H1 (cell line): ENCODE data around the gene HEPACAM. TPM values are rescaled to one million over a fixed set of nuclear protein-coding genes. Genes with fewer than 3 reads are reported as not detected.

Experiments
- CTCF ChIA-PET: fragments of 300-600 bp; sonication (Branson Sonifier 250); formaldehyde crosslinking; loops from one replicate; lab custom pipeline; 2021; ENCODE audit not compliant: partially characterized antibody; lab: Charles Lee
- POLR2A ChIA-PET: fragments of 300-600 bp; sonication (Branson Sonifier 250); formaldehyde crosslinking; loops from one replicate; lab custom pipeline; 2021; ENCODE audit warnings: inconsistent platforms; ENCODE audit not compliant: partially characterized antibody; lab: Charles Lee
- DNase-seq, 2 experiments: peaks; one replicate each; pipeline versions ENCODE4 v3.0.0 to v3.0.0-alpha.2; 2010 to 2022; ENCODE audit warnings: low spot score in 2 of 2, low read depth in 1 of 2, mixed read lengths in 1 of 2
- FAIRE-seq: peaks from 2 replicates; lab custom pipeline; 2011; peaks lifted over from hg19 to GRCh38; lab: Jason Lieb, UNC
- H2AFZ ChIP-seq: 2 replicates; pipeline ENCODE4 v1.8.1; 2012; ENCODE audit warnings: low read length, inconsistent platforms
- H2AK5ac ChIP-seq: 2 replicates; pipeline ENCODE4 v1.6.1; 2013; ENCODE audit warnings: low read depth, low read length
- H2BK120ac ChIP-seq: replicated peaks from 2 replicates; pipeline ENCODE3; 2013; ENCODE audit warnings: low read depth, low read length, inconsistent platforms
- H2BK12ac ChIP-seq: 2 replicates; pipeline ENCODE4 v1.6.1; 2013; ENCODE audit warnings: low read depth, low read length
- H2BK15ac ChIP-seq: 2 replicates; pipeline ENCODE4 v1.6.1; 2013; ENCODE audit warnings: low read length
- H2BK20ac ChIP-seq: 2 replicates; pipeline ENCODE4 v1.6.1; 2013; ENCODE audit warnings: low read length
- H2BK5ac ChIP-seq: 2 replicates; pipeline ENCODE4 v1.6.1; 2013; ENCODE audit warnings: low read depth, low read length
- H3K14ac ChIP-seq: 2 replicates; pipeline ENCODE4 v1.6.1; 2013; ENCODE audit warnings: inconsistent platforms; ENCODE audit not compliant: insufficient read length
- H3K18ac ChIP-seq: 2 replicates; pipeline ENCODE4 v1.6.1; 2013; ENCODE audit warnings: low read length; ENCODE audit errors: extremely low read depth
- H3K23ac ChIP-seq: 2 replicates; pipeline ENCODE4 v1.6.1; 2013; ENCODE audit warnings: inconsistent platforms; ENCODE audit not compliant: insufficient read length
- H3K23me2 ChIP-seq: 2 replicates; pipeline ENCODE4 v1.6.1; 2013; ENCODE audit warnings: low read depth, low read length
- H3K27ac ChIP-seq: 2 replicates; pipeline ENCODE4 v1.6.1; 2011; ENCODE audit warnings: low read depth, low read length, inconsistent platforms
- H3K27me3 ChIP-seq, 4 experiments: replicated peaks in 1 of 4; 1 replicate in 1 of 4; 2 replicates in 3 of 4; pipeline versions ENCODE4 v1.6.1 to v1.8.1; 2011 to 2013; ENCODE audit warnings: low read length in 3 of 4, mild to moderate bottlenecking in 3 of 4, inconsistent platforms in 2 of 4, mixed read lengths in 2 of 4, moderate library complexity in 1 of 4; ENCODE audit not compliant: control insufficient read depth in 3 of 4, insufficient read depth in 3 of 4; ENCODE audit errors: extremely low read depth in 1 of 4
- H3K36me3 ChIP-seq, 4 experiments: 2 replicates each; pipeline versions ENCODE4 v1.6.1 to v1.8.1; 2011 to 2013; ENCODE audit warnings: mild to moderate bottlenecking in 4 of 4, low read length in 3 of 4, moderate library complexity in 2 of 4, control low read depth in 1 of 4, inconsistent platforms in 1 of 4; ENCODE audit not compliant: insufficient read depth in 4 of 4, control insufficient read depth in 2 of 4
- H3K4ac ChIP-seq: replicated peaks from 2 replicates; pipeline ENCODE3; 2013; ENCODE audit warnings: low read length, low read depth, mixed read lengths, inconsistent platforms; ENCODE audit not compliant: insufficient read length
- H3K4me1 ChIP-seq, 4 experiments: replicated peaks in 1 of 4; 1 replicate in 1 of 4; 2 replicates in 3 of 4; pipeline versions ENCODE4 v1.6.1 to v1.8.1; 2011 to 2013; ENCODE audit warnings: low read length in 3 of 4, inconsistent platforms in 2 of 4, mixed read lengths in 1 of 4; ENCODE audit not compliant: insufficient read depth in 4 of 4, control insufficient read depth in 3 of 4
- H3K4me2 ChIP-seq, 2 experiments: 2 replicates each; pipeline versions ENCODE4 v1.6.1 to v1.8.1; 2011 to 2013; ENCODE audit warnings: low read depth in 2 of 2, low read length in 2 of 2, control low read depth in 1 of 2, inconsistent platforms in 1 of 2, mild to moderate bottlenecking in 1 of 2; ENCODE audit not compliant: insufficient read depth in 1 of 2
- H3K4me3 ChIP-seq, 4 experiments: fragments of 200-600, 300-600 bp in 1 of 4; sonication (generic), shearing (Covaris generic), sonication (Bioruptor Twin) in 1 of 4; 2 replicates each; pipeline versions ENCODE4 v1.5.1 to v1.8.1; 2011 to 2016; ENCODE audit warnings: low read length in 4 of 4, low read depth in 3 of 4, control low read depth in 2 of 4, inconsistent platforms in 2 of 4, mild to moderate bottlenecking in 2 of 4, mixed read lengths in 1 of 4, moderate library complexity in 1 of 4; ENCODE audit not compliant: insufficient read depth in 2 of 4; ENCODE audit errors: extremely low read depth in 1 of 4
- H3K56ac ChIP-seq: replicated peaks from 2 replicates; pipeline ENCODE3; 2013; ENCODE audit warnings: low read depth, mild to moderate bottlenecking, mixed read lengths, low read length, inconsistent platforms; ENCODE audit not compliant: insufficient read length
- H3K79me1 ChIP-seq: 2 replicates; pipeline ENCODE4 v1.6.1; 2013; ENCODE audit warnings: low read depth, low read length, control low read depth
- H3K79me2 ChIP-seq, 2 experiments: 2 replicates each; pipeline versions ENCODE4 v1.6.1 to v1.8.1; 2012 to 2013; ENCODE audit warnings: low read length in 2 of 2, mild to moderate bottlenecking in 2 of 2, inconsistent platforms in 1 of 2; ENCODE audit not compliant: insufficient read depth in 2 of 2, control insufficient read depth in 1 of 2
- H3K9ac ChIP-seq, 4 experiments: replicated peaks in 1 of 4; 1 replicate in 1 of 4; 2 replicates in 3 of 4; pipeline versions ENCODE4 v1.6.1 to v1.8.1; 2011 to 2013; ENCODE audit warnings: low read depth in 3 of 4, low read length in 3 of 4, control low read depth in 2 of 4, mild to moderate bottlenecking in 2 of 4, moderate library complexity in 2 of 4, inconsistent platforms in 1 of 4; ENCODE audit errors: extremely low read depth in 1 of 4
- H3K9me3 ChIP-seq, 2 experiments: 2 replicates each; pipeline versions ENCODE4 v1.6.1 to v1.8.1; 2012 to 2013; ENCODE audit warnings: mild to moderate bottlenecking in 2 of 2, moderate library complexity in 2 of 2, control low read depth in 1 of 2, inconsistent platforms in 1 of 2, low read depth in 1 of 2, low read length in 1 of 2, mixed read lengths in 1 of 2; ENCODE audit not compliant: insufficient read depth in 2 of 2
- H4K20me1 ChIP-seq, 2 experiments: replicated peaks in 1 of 2; 2 replicates each; pipeline versions ENCODE3 to v1.8.1; 2011 to 2013; ENCODE audit warnings: inconsistent platforms in 2 of 2, low read length in 2 of 2, mild to moderate bottlenecking in 1 of 2; ENCODE audit not compliant: insufficient read depth in 2 of 2, control insufficient read depth in 1 of 2
- H4K5ac ChIP-seq: 2 replicates; pipeline ENCODE4 v1.6.1; 2013; ENCODE audit warnings: low read length, low read depth, mixed read lengths, inconsistent platforms; ENCODE audit not compliant: insufficient read length
- H4K8ac ChIP-seq: 2 replicates; pipeline ENCODE4 v1.8.0; 2013; ENCODE audit warnings: mild to moderate bottlenecking, moderate library complexity, low read length, inconsistent platforms; ENCODE audit not compliant: insufficient read depth; ENCODE audit errors: extremely low read depth
- H4K91ac ChIP-seq: replicated peaks from 2 replicates; pipeline ENCODE3; 2013; ENCODE audit warnings: low read length, mixed read lengths, inconsistent platforms; ENCODE audit not compliant: insufficient read length
- BCL11A ChIP-seq, 2 experiments: IDR thresholded peaks; one replicate each; pipeline ENCODE4 v1.6.1; 2011; ENCODE audit warnings: low read depth in 2 of 2, low read length in 2 of 2, mild to moderate bottlenecking in 2 of 2
- CTCF ChIP-seq, 3 experiments: IDR thresholded peaks; 1 replicate in 2 of 3; 2 replicates in 1 of 3; pipeline versions ENCODE4 v1.5.1 to v1.6.1; 2011; ENCODE audit warnings: low read length in 3 of 3, mild to moderate bottlenecking in 3 of 3, inconsistent platforms in 2 of 3, low read depth in 1 of 3, moderate library complexity in 1 of 3; ENCODE audit not compliant: insufficient read depth in 1 of 3; ENCODE audit errors: control extremely low read depth in 1 of 3
- EGR1 ChIP-seq: IDR thresholded peaks from 2 replicates; pipeline ENCODE4 v1.6.1; 2011; ENCODE audit warnings: low read depth, low read length, borderline replicate concordance
- JUN ChIP-seq: IDR thresholded peaks from 2 replicates; pipeline ENCODE4 v1.6.1; 2011; ENCODE audit warnings: low read depth, mild to moderate bottlenecking, improper control_type of control experiment, low read length
- JUND ChIP-seq: IDR thresholded peaks from 2 replicates; pipeline ENCODE4 v1.6.1; 2011; ENCODE audit warnings: mild to moderate bottlenecking, improper control_type of control experiment, low read length
- NRF1 ChIP-seq: IDR thresholded peaks from 2 replicates; pipeline ENCODE4 v1.6.1; 2011; ENCODE audit warnings: mild to moderate bottlenecking, low read depth, low read length, improper control_type of control experiment
- RFX5 ChIP-seq: IDR thresholded peaks from 2 replicates; pipeline ENCODE4 v1.6.1; 2011; ENCODE audit warnings: low read depth, low read length, improper control_type of control experiment, borderline replicate concordance
- SAP30 ChIP-seq: fragments of 300-600 bp; sonication (generic); IDR thresholded peaks from 2 replicates; pipeline ENCODE4 v1.7.1; 2012; ENCODE audit warnings: low read length, moderate library complexity, mild to moderate bottlenecking, inconsistent platforms; ENCODE audit not compliant: insufficient read depth, insufficient replicate concordance
- SP1 ChIP-seq: IDR thresholded peaks from 2 replicates; pipeline ENCODE4 v1.6.1; 2011; ENCODE audit warnings: low read depth, low read length
- SUZ12 ChIP-seq: fragments of 200-600 bp; sonication (generic); IDR thresholded peaks from 2 replicates; pipeline ENCODE4 v1.6.1; 2012; ENCODE audit warnings: mild to moderate bottlenecking, inconsistent platforms, low read length, moderate library complexity, mixed read lengths
- TAF7 ChIP-seq: optimal IDR thresholded peaks from 2 replicates; pipeline ENCODE3; 2011; ENCODE audit warnings: low read depth, mild to moderate bottlenecking, inconsistent platforms, low read length, moderate library complexity, borderline replicate concordance
- WGBS, 2 experiments: shearing (Covaris generic) in 1 of 2; methylation state at CpG; one replicate each; pipeline versions ENCODE4 v1.1.6 to v1.1.7; 2013 to 2015; ENCODE audit warnings: low lambda C conversion rate in 2 of 2, mixed read lengths in 2 of 2, inconsistent platforms in 1 of 2, low coverage in 1 of 2, missing lambda C conversion rate in 1 of 2; ENCODE audit not compliant: insufficient replicate concordance in 2 of 2, insufficient coverage in 1 of 2, insufficient read length in 1 of 2; ENCODE audit errors: extremely low coverage in 1 of 2, missing lambda C conversion rate in 1 of 2; 5-methylcytosine and 5-hydroxymethylcytosine counted together
- polyA plus RNA-seq, 7 experiments: library from polyadenylated mRNA; depleted of rRNA in 3 of 7; stranded (reverse) in 5 of 7; unstranded in 2 of 7; fragments of >200 nt in 5 of 7; fragments of 200-250 nt in 2 of 7; gene quantifications; 1 replicate in 5 of 7; 2 replicates in 1 of 7; 4 replicates in 1 of 7; pipeline versions ENCODE4 v1.2.1 to v1.2.3, GENCODE V29; 2011 to 2013; ENCODE audit warnings: missing spikeins in 2 of 7, mixed read lengths in 2 of 7
- total RNA-seq: library from RNA; stranded (reverse); fragmentation: NEBNext Ultra II Directional; extraction: Animal tissue kit (Norgen Biotek cat#: 25700); gene quantifications from 2 replicates; pipeline ENCODE4 v1.2.1, GENCODE V29; 2021

HEPACAM gene
- total and polyA plus RNA-seq, 2 of the 8 experiments (the other 6 are each of a cell fraction or from before 2014, with no cell fraction given) = not detected

GRCh38 chr11:124938206-124938765 is 2.4 kb upstream of the HEPACAM start:
- no peak for FAIRE-seq
- CTCF ChIA-PET = interaction anchor here (0.6 to 5.8 kb wide), 6 partner anchors 11 to 392 kb away, joined by 3 to 38 read pairs (median 3); no protein-coding TSS in a partner anchor
- H2AFZ ChIP-seq = no peak overlapping the region
- TF ChIP-seq SP1 (no peak), SUZ12 (no peak), JUN (no peak), BCL11A (IDR thresholded peaks at IDR 0.05; ENCODE audit: low read depth in 2 of 2, low read length in 2 of 2) (no peak), CTCF (IDR thresholded peaks at IDR 0.05; ENCODE audit: control extremely low read depth in 1 of 3, insufficient read depth in 1 of 3, low read depth in 1 of 3, low read length in 3 of 3) (no peak), NRF1 (no peak), TAF7 (no peak), EGR1 (no peak), JUND (no peak), SAP30 (no peak), RFX5 (no peak)

More at GRCh38 chr11:124938206-124938765, 2.4 kb upstream of the HEPACAM start:
- H3K79me1 ChIP-seq = no peaks in the 10 kb centered on the region
- no peak overlapping the region for H3K4me2 ChIP-seq
- H2BK5ac ChIP-seq = no peak overlapping the region
- no peaks in the 10 kb centered on the region; the same call in 1 of the 2 replicates for H3K23me2 ChIP-seq
- no peak overlapping the region for H3K4ac ChIP-seq
- no peak overlapping the region for H3K9ac ChIP-seq
- no peaks in the 10 kb centered on the region for H3K79me2 ChIP-seq
- H2BK120ac ChIP-seq = no peak overlapping the region
- H4K91ac ChIP-seq = no peak overlapping the region
- H3K9me3 ChIP-seq = no peaks in the 10 kb centered on the region
- H3K4me3 ChIP-seq = no peak overlapping the region
- H2BK20ac ChIP-seq = no peak overlapping the region
- H4K8ac ChIP-seq = no peak overlapping the region
- no peak overlapping the region; the same call in 1 of the 2 replicates for H2AK5ac ChIP-seq
- H3K4me1 ChIP-seq = peaks cover 0 to 3% (median 0%) of the 10 kb centered on the region in 4 experiments; a peak in 1 of 7 replicates
- H3K27ac ChIP-seq = no peak overlapping the region
- H3K36me3 ChIP-seq = no peaks in the 10 kb centered on the region
- H4K20me1 ChIP-seq = no peaks in the 10 kb centered on the region
- H4K5ac ChIP-seq = no peak overlapping the region
- no peak overlapping the region for H3K14ac ChIP-seq
- no peaks in the 10 kb centered on the region; a peak in 2 of 7 replicates for H3K27me3 ChIP-seq
- H3K23ac ChIP-seq = no peak overlapping the region
- POLR2A ChIA-PET = no interaction called here
- WGBS, 2 experiments = 88% methylated on average over 6 of the region's 6 CpGs; no CpG with 5 or more reads in 1 of the 2 experiments
- no peak for DNase-seq
- H3K18ac ChIP-seq = no peak overlapping the region
- no peak overlapping the region for H2BK15ac ChIP-seq
- no peak overlapping the region for H2BK12ac ChIP-seq
- no peak overlapping the region for H3K56ac ChIP-seq
